Glutamatergic neuron (in vitro differentiated cells): ENCODE measurements around the gene ADH5. TPM values are rescaled to one million over a fixed set of nuclear protein-coding genes. Genes with fewer than 3 reads are reported as not detected.
"Not testable (repeated sequence)": the region's sequence is repeated elsewhere in the genome, so short reads cannot be mapped to it uniquely, and the experiment has no call there.

Source experiments
- DNase-seq: peaks from one replicate; pipeline ENCODE4 v3.0.0; 2022
- H3K27ac Mint-ChIP-seq: one replicate; pipeline ENCODE4 v1.8.0; 2020; ENCODE audit warnings: mild to moderate bottlenecking, mixed read lengths, inconsistent platforms; ENCODE audit not compliant: unreplicated experiment
- H3K27me3 Mint-ChIP-seq: one replicate; pipeline ENCODE4 v1.8.0; 2020; ENCODE audit warnings: mild to moderate bottlenecking, moderate library complexity, mixed read lengths, inconsistent platforms; ENCODE audit not compliant: unreplicated experiment
- H3K36me3 Mint-ChIP-seq: one replicate; pipeline ENCODE4 v1.8.0; 2020; ENCODE audit warnings: mild to moderate bottlenecking, mixed read lengths, inconsistent platforms; ENCODE audit not compliant: unreplicated experiment
- H3K4me1 Mint-ChIP-seq: one replicate; pipeline ENCODE4 v1.8.0; 2020; ENCODE audit warnings: mild to moderate bottlenecking, low read depth, mixed read lengths, inconsistent platforms; ENCODE audit not compliant: unreplicated experiment
- H3K4me3 Mint-ChIP-seq: one replicate; pipeline ENCODE4 v1.8.0; 2020; ENCODE audit warnings: mild to moderate bottlenecking, mixed read lengths, inconsistent platforms; ENCODE audit not compliant: unreplicated experiment
- H3K9me3 Mint-ChIP-seq: one replicate; pipeline ENCODE4 v1.8.0; 2020; ENCODE audit warnings: mild to moderate bottlenecking, moderate library complexity, mixed read lengths, inconsistent platforms; ENCODE audit not compliant: unreplicated experiment
- CTCF ChIP-seq: fragments of 200-600 bp; sonication (generic); IDR thresholded peaks from one replicate; pipeline ENCODE4 v1.5.0; 2021; ENCODE audit not compliant: partially characterized antibody, unreplicated experiment
- total RNA-seq: library from RNA; stranded (reverse); fragmentation: NEBNext Ultra II Directional; extraction: Animal tissue kit (Norgen Biotek cat#: 25700); gene quantifications from one replicate; pipeline ENCODE4 v1.2.1, GENCODE V29; 2021; ENCODE audit not compliant: unreplicated experiment

Gene ADH5
- total RNA-seq, 1 donor from 2014 or later, result 201 TPM

GRCh38 chr4:99091216-99091575, 2.6 kb upstream of the ADH5 start:
- no peak overlapping the region for H3K4me3 Mint-ChIP-seq
- peaks cover 9% of the 10 kb centered on the region for H3K27me3 Mint-ChIP-seq
- H3K27ac Mint-ChIP-seq, result no peak overlapping the region
- H3K36me3 Mint-ChIP-seq, result no peaks in the 10 kb centered on the region
- peaks cover 10% of the 10 kb centered on the region for H3K4me1 Mint-ChIP-seq
- DNase-seq, result no peak
- no peak for TF ChIP-seq CTCF
- peaks cover 6% of the 10 kb centered on the region for H3K9me3 Mint-ChIP-seq

GRCh38 chr4:99090481-99091215, 2.1 kb upstream of the ADH5 start:
- no peak for TF ChIP-seq CTCF
- Mint-ChIP-seq H3K27me3 (peaks cover 9% of the 10 kb centered on the region), H3K27ac (no peak overlapping the region), H3K4me1 (peaks cover 11% of the 10 kb centered on the region), H3K36me3 (no peaks in the 10 kb centered on the region), H3K4me3 (peak overlapping the region; percentile 72), H3K9me3 (peaks cover 6% of the 10 kb centered on the region)
- no peak for DNase-seq

- Mint-ChIP-seq H3K9me3 (peaks cover 6% of the 10 kb centered on the region), H3K27ac (peak overlapping the region; percentile 99), H3K4me1 (peaks cover 16% of the 10 kb centered on the region), H3K27me3 (peaks cover 9% of the 10 kb centered on the region), H3K4me3 (peak overlapping the region; percentile 99), H3K36me3 (no peaks in the 10 kb centered on the region)
- no peak for TF ChIP-seq CTCF
- DNase-seq, result peak; percentile 19
Observed at GRCh38 chr4:99088023-99088449, 552 bp downstream of the ADH5 start.

GRCh38 chr4:99084595-99084994, 4.0 kb downstream of the ADH5 start:
- Mint-ChIP-seq H3K27ac (no peak overlapping the region), H3K27me3 (peaks cover 6% of the 10 kb centered on the region), H3K9me3 (peaks cover 3% of the 10 kb centered on the region), H3K36me3 (no peaks in the 10 kb centered on the region), H3K4me1 (peaks cover 11% of the 10 kb centered on the region), H3K4me3 (no peak overlapping the region)
- no peak for DNase-seq
- no peak for TF ChIP-seq CTCF

GRCh38 chr4:99082192-99082591, 6.4 kb downstream of the ADH5 start:
- Mint-ChIP-seq H3K27me3 (no peaks in the 10 kb centered on the region), H3K36me3 (no peaks in the 10 kb centered on the region), H3K27ac (no peak overlapping the region), H3K4me3 (no peak overlapping the region), H3K4me1 (peaks cover 10% of the 10 kb centered on the region), H3K9me3 (peaks cover 1% of the 10 kb centered on the region)
- no peak for TF ChIP-seq CTCF
- DNase-seq, result no peak

- not testable (repeated sequence) for H3K36me3 Mint-ChIP-seq, H3K27me3 Mint-ChIP-seq, H3K4me1 Mint-ChIP-seq, DNase-seq, H3K4me3 Mint-ChIP-seq, H3K9me3 Mint-ChIP-seq, H3K27ac Mint-ChIP-seq
Observed at GRCh38 chr4:99080869-99081268, 7.7 kb downstream of the ADH5 start.
